ENCODE results near the gene PDE4C. TPM values are rescaled to one million over a fixed set of nuclear protein-coding genes. Genes with fewer than 3 reads are reported as not detected.

PDE4C gene
- total RNA-seq, 1 donor from 2014 or later: 69.8 TPM

DNA sequence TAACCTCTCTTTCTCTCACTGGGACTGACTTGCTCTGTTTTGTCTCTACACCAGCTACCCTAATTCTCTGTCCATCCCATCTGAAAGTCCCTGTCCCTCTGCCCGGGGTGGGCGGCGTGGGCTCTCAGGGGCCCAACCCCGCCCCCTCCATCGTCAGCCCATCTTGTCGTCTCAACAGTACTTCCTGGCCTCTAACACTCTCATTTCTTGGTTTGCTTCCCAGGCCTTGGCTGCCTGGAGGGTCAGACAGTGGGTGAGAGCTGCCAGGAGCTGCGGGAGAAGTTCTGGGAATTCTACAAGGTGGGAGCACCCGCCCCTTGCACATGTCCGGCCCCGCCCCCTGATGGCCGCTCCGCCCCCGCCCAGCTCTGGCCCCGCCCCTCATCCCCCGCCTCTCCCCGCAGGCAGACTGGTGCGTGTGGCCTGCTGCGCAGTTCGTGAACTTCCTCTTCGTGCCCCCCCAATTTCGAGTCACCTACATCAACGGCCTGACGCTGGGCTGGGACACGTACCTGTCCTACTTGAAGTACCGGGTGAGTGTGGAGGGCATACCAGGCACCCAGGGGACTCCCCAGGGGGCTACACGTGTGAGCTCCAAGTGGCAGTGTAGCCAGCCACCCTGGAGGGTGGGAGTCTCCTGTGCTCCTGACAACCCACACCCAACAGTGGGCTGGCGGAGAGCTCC lies 31.5 kb downstream of the PDE4C start:
- Mint-ChIP-seq H3K9me3 (ENCODE audit: unreplicated experiment) (peaks cover 8% of the 10 kb centered on the region), H3K27ac (ENCODE audit: unreplicated experiment) (no peak overlapping the region), H3K4me1 (ENCODE audit: low read depth, unreplicated experiment) (peaks cover 9% of the 10 kb centered on the region), H3K4me3 (ENCODE audit: unreplicated experiment) (peak overlapping the region; percentile 89), H3K36me3 (ENCODE audit: unreplicated experiment) (no peaks in the 10 kb centered on the region), H3K27me3 (ENCODE audit: unreplicated experiment) (peaks cover 7% of the 10 kb centered on the region)
- TF ChIP-seq, protein P1, sequence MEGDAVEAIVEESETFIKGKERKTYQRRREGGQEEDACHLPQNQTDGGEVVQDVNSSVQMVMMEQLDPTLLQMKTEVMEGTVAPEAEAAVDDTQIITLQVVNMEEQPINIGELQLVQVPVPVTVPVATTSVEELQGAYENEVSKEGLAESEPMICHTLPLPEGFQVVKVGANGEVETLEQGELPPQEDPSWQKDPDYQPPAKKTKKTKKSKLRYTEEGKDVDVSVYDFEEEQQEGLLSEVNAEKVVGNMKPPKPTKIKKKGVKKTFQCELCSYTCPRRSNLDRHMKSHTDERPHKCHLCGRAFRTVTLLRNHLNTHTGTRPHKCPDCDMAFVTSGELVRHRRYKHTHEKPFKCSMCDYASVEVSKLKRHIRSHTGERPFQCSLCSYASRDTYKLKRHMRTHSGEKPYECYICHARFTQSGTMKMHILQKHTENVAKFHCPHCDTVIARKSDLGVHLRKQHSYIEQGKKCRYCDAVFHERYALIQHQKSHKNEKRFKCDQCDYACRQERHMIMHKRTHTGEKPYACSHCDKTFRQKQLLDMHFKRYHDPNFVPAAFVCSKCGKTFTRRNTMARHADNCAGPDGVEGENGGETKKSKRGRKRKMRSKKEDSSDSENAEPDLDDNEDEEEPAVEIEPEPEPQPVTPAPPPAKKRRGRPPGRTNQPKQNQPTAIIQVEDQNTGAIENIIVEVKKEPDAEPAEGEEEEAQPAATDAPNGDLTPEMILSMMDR (IDR thresholded peaks at IDR 0.05; ENCODE audit: partially characterized antibody, unreplicated experiment): no peak
- DNase-seq: no peak

DNA sequence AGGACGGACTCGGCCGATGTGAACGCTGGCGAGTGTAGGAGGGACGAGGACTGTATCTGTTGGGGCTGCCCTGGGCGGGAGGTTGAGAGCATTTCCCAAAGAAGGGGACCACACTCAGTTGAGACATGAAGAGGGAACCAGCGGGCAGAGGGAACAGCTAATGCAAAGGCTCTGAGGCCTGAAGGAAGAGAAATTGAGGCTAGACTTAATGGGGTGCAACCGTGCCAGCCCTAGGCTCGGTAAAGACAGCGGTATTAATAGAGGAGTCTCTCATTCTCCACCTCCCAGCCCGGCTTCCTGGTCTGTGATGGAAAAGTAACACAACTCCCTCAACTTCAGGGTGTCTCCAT lies 32.1 kb downstream of the PDE4C start:
- Mint-ChIP-seq H3K27me3 (ENCODE audit: unreplicated experiment) (peaks cover 6% of the 10 kb centered on the region), H3K9me3 (ENCODE audit: unreplicated experiment) (peaks cover 8% of the 10 kb centered on the region), H3K36me3 (ENCODE audit: unreplicated experiment) (no peaks in the 10 kb centered on the region), H3K4me1 (ENCODE audit: low read depth, unreplicated experiment) (peaks cover 9% of the 10 kb centered on the region), H3K4me3 (ENCODE audit: unreplicated experiment) (peak overlapping the region; percentile 89), H3K27ac (ENCODE audit: unreplicated experiment) (no peak overlapping the region)
- no peak for DNase-seq
- TF ChIP-seq, protein P1 (IDR thresholded peaks at IDR 0.05; ENCODE audit: partially characterized antibody, unreplicated experiment): no peak

DNA sequence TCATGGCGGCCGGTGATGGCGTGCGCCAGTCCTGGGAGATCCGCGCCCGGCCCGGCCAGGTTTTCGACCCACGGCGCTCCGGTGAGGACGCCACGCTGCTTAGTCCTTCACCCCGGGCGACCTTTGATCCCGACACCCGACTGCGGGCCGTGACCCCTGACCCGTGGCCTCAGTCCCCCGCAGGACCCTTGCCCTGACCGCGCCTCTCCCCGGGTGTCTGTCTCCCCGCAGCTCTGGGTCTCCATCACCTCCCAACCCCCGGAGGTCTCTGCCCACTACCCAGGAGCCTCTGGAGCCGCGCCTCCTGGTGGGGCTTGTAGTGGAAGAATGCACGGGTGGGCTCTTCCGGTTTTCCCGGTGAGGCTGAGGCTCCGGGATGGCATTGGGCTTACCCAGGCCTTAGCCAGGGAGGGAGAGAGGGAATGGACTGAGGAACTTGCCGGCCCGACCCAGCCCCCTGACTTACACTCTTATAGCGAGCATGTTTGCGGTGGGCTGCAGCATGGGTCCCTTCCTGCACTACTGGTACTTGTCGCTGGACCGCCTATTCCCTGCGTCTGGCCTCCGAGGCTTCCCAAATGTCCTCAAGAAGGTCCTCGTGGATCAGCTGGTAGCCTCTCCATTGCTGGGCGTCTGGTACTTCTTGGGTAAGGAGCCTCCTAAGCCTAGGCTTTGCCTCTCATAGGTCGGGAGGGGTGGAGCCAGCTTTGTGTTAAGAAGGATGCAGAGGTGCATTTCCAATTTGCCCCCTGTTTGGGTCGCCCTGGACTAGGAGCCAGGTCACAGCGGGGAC lies 32.7 kb downstream of the PDE4C start:
- Mint-ChIP-seq H3K9me3 (ENCODE audit: unreplicated experiment) (peaks cover 10% of the 10 kb centered on the region), H3K27ac (ENCODE audit: unreplicated experiment) (no peak overlapping the region), H3K36me3 (ENCODE audit: unreplicated experiment) (no peaks in the 10 kb centered on the region), H3K4me3 (ENCODE audit: unreplicated experiment) (peak overlapping the region; percentile 89), H3K4me1 (ENCODE audit: low read depth, unreplicated experiment) (peaks cover 9% of the 10 kb centered on the region), H3K27me3 (ENCODE audit: unreplicated experiment) (peaks cover 6% of the 10 kb centered on the region)
- DNase-seq: peak; percentile 36
- TF ChIP-seq, protein P1 (IDR thresholded peaks at IDR 0.05; ENCODE audit: partially characterized antibody, unreplicated experiment): no peak

DNA sequence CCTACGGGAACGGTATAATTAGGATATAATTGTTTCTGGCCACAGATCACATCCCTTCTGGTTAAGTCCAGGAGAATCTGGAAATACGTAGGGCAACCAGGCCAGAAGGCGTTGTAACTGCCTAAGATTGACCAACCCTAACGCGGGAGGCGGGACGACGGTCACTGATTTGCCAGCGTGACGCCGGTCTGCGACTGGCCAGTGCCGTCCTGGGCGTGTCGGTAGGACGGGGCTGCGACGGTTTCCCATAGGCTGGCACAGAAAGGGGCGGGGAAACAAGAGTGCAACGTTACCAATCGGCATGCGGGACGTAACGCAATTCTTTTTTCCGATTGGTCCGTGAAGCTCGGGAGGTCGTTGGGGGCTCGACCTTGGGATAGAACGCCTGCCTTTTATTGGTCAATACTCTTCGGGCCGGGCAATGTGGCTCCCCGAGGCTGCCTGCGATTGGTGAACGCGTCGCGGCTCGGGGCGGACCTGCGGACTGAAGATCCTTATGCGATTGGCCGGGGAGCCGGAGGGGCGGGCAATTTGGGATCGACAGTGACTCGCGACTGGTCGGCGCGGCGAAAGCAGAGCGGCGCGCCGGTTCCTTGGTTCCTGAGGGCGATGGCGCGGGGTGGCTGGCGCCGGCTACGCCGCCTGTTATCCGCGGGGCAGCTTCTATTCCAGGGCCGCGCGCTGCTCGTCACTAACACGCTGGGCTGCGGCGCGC lies 33.4 kb downstream of the PDE4C start, which contains the start of gene MPV17L2:
Gene MPV17L2, plus strand, starts transcription at position 546 of the 715 bp plus-strand sequence. Its CDS starts 64 bp downstream, at position 610.
- Mint-ChIP-seq H3K27me3 (ENCODE audit: unreplicated experiment) (peaks cover 6% of the 10 kb centered on the region), H3K36me3 (ENCODE audit: unreplicated experiment) (no peaks in the 10 kb centered on the region), H3K4me1 (ENCODE audit: low read depth, unreplicated experiment) (peaks cover 9% of the 10 kb centered on the region), H3K27ac (ENCODE audit: unreplicated experiment) (peak within 1 kb of the TSS; percentile 86), H3K4me3 (ENCODE audit: unreplicated experiment) (peak within 1 kb of the TSS; percentile 89), H3K9me3 (ENCODE audit: unreplicated experiment) (peaks cover 10% of the 10 kb centered on the region)
- TF ChIP-seq, protein P1 (IDR thresholded peaks at IDR 0.05; ENCODE audit: partially characterized antibody, unreplicated experiment): no peak
- peak; percentile 98 for DNase-seq
